HTR-8/SVneo (cell line): ENCODE measurements around the gene PXDC1.
A peak's percentile ranks its signal among the peaks of the same experiment; 100 is the strongest.
"Not testable (repeated sequence)": the region's sequence is repeated elsewhere in the genome, so short reads cannot be mapped to it uniquely, and the experiment has no call there.

ENCODE experiments used
- DNase-seq: peaks from one replicate; pipeline ENCODE4 v3.0.0; 2011; ENCODE audit warnings: low spot score, mixed read lengths; ENCODE audit not compliant: insufficient read length
- FAIRE-seq: peaks from 2 replicates; lab custom pipeline; 2011; peaks lifted over from hg19 to GRCh38; lab: Jason Lieb, UNC

PXDC1 gene

GRCh38 chr6:3764516-3765335 is 13.2 kb upstream of the PXDC1 start:
- FAIRE-seq (no peak), DNase-seq (no peak)

- FAIRE-seq: no peak
- no peak for DNase-seq
These were observed 11.3 kb upstream of the PXDC1 start for GRCh38 chr6:3762852-3763251.

GRCh38 chr6:3762359-3762758 is 10.8 kb upstream of the PXDC1 start:
- FAIRE-seq (no peak), DNase-seq (no peak)

- FAIRE-seq (no peak), DNase-seq (no peak)
These were observed 10.4 kb upstream of the PXDC1 start for GRCh38 chr6:3761989-3762270.

- peak; percentile 61 for DNase-seq
- FAIRE-seq: peak; percentile 67
These were observed 8.2 kb upstream of the PXDC1 start for GRCh38 chr6:3759646-3760232.

- DNase-seq (no peak), FAIRE-seq (no peak)
These were observed 7.3 kb upstream of the PXDC1 start for GRCh38 chr6:3758842-3759144.

GRCh38 chr6:3757998-3758841 is 6.7 kb upstream of the PXDC1 start:
- DNase-seq, FAIRE-seq: not testable (repeated sequence)

- FAIRE-seq (no peak), DNase-seq (no peak)
These were observed 5.7 kb upstream of the PXDC1 start for GRCh38 chr6:3757241-3757641.

- DNase-seq (no peak), FAIRE-seq (no peak)
These were observed 5.0 kb upstream of the PXDC1 start for GRCh38 chr6:3756546-3756945.

GRCh38 chr6:3755637-3756545 is 4.4 kb upstream of the PXDC1 start:
- DNase-seq (no peak), FAIRE-seq (no peak)

GRCh38 chr6:3754776-3755175 is 3.3 kb upstream of the PXDC1 start:
- FAIRE-seq (no peak), DNase-seq (no peak)

- DNase-seq, FAIRE-seq: not testable (repeated sequence)
These were observed 2.7 kb upstream of the PXDC1 start for GRCh38 chr6:3754032-3754725.

- FAIRE-seq (peak; percentile 76), DNase-seq (no peak)
These were observed 1.8 kb upstream of the PXDC1 start for GRCh38 chr6:3753228-3753835.

GRCh38 chr6:3752531-3753227 is 1.2 kb upstream of the PXDC1 start:
- FAIRE-seq (no peak), DNase-seq (no peak)

- DNase-seq (peak; percentile 91), FAIRE-seq (peak; percentile 71)
These were observed 417 bp upstream of the PXDC1 start for GRCh38 chr6:3751730-3752530.

GRCh38 chr6:3750317-3751076 is 1.0 kb downstream of the PXDC1 start:
- DNase-seq: peak; percentile 63

GRCh38 chr6:3749977-3750316 is 1.6 kb downstream of the PXDC1 start:
- DNase-seq: peak; percentile 36

More at GRCh38 chr6:3750317-3751076, 1.0 kb downstream of the PXDC1 start:
- FAIRE-seq: peak; percentile 44

More at GRCh38 chr6:3749977-3750316, 1.6 kb downstream of the PXDC1 start:
- FAIRE-seq: no peak
